Tibial nerve (tissue), 4 donors: Measurements from ENCODE around the gene DBH.

Source experiments
- EP300 ChIP-seq, 2 donors: sonication (generic); formaldehyde crosslinking; IDR thresholded peaks; one replicate each; pipeline ENCODE4 v1.6.1; 2017; ENCODE audit warnings: antibody characterized with exemption in 2 of 2, mild to moderate bottlenecking in 1 of 2
- POLR2A ChIP-seq, 2 donors: fragments of 450-650 bp; IDR thresholded peaks; one replicate each; pipeline ENCODE4 v1.6.1; 2017; ENCODE audit warnings: antibody characterized with exemption in 2 of 2, mild to moderate bottlenecking in 2 of 2, moderate library complexity in 2 of 2
- TF ChIP-seq, protein P1 (sequence below), 5 experiments: fragments of 200-600 bp in 3 of 5; fragments of 450-650 bp in 2 of 5; sonication (generic) in 3 of 5; IDR thresholded peaks; one replicate each; pipeline ENCODE4 v1.5.1; 2016 to 2019; ENCODE audit warnings: antibody characterized with exemption in 5 of 5, mild to moderate bottlenecking in 3 of 5, moderate library complexity in 2 of 5

DNA sequence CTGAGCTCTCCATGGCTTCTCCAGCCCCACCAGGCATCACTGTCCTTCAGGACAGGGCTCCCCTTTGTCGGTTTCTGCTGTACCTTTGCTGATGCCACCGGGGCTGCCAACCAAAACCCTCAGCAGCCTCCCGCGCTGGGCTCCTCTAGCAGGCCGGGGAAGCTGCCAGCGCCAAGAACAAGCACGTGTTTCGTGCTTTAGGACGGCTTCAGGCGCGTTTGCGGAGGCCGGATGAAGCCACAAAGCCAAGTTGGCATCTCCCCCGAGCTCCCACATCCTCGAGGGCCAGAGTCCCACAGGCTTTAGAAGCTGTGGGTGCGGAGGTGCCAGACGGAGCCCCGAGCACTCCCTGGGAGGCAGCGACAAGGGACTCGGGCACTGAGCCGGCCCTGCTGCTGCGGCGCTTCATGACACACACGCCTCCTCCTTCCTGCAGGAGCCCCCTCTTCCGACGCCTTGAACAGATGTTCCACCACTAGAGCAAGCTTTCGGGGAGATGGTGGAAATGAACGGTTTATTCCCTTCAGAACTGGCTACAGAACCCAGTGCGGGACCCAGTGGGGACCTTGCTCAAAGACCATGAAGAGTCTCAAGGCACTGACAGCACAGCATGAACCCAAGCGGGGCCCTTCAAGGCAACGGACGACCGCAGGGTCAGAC, 65.3 kb downstream of the DBH start:
- no peak for TF ChIP-seq POLR2A (IDR thresholded peaks at IDR 0.05)
- TF ChIP-seq, protein P1, sequence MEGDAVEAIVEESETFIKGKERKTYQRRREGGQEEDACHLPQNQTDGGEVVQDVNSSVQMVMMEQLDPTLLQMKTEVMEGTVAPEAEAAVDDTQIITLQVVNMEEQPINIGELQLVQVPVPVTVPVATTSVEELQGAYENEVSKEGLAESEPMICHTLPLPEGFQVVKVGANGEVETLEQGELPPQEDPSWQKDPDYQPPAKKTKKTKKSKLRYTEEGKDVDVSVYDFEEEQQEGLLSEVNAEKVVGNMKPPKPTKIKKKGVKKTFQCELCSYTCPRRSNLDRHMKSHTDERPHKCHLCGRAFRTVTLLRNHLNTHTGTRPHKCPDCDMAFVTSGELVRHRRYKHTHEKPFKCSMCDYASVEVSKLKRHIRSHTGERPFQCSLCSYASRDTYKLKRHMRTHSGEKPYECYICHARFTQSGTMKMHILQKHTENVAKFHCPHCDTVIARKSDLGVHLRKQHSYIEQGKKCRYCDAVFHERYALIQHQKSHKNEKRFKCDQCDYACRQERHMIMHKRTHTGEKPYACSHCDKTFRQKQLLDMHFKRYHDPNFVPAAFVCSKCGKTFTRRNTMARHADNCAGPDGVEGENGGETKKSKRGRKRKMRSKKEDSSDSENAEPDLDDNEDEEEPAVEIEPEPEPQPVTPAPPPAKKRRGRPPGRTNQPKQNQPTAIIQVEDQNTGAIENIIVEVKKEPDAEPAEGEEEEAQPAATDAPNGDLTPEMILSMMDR (IDR thresholded peaks at IDR 0.05), result no peak
- TF ChIP-seq EP300 (IDR thresholded peaks at IDR 0.05), result no peak
